HepG2 (cell line): ENCODE measurements around the gene DDX1. TPM values are rescaled to one million over a fixed set of nuclear protein-coding genes. Genes with fewer than 3 reads are reported as not detected.

Experiments used
- ATAC-seq: fragments of 200-7000 bp; cut with Tn5 transposase; 3 replicates; pipeline ENCODE4 v1.9.1; 2020; ENCODE audit warnings: mild to moderate bottlenecking, moderate library complexity
- BruUV-seq: library from RNA; stranded (reverse); fragments of 400-500 nt; replicated peaks from 2 replicates; lab custom pipeline; 2021; lab: Mats Ljungman, UMichigan
- CTCF ChIA-PET: fragments of 300-600 bp; formaldehyde crosslinking; extraction: SDS; loops from one replicate; lab custom pipeline; 2021; ENCODE audit warnings: low total read pairs, inconsistent platforms, low intra/inter-chr PET ratio; lab: Yijun Ruan, JAX
- POLR2A ChIA-PET: fragments of 350-600 bp; sonication (Branson Sonifier 250); formaldehyde crosslinking; loops from one replicate; lab custom pipeline; 2020; ENCODE audit warnings: antibody characterized with exemption, inconsistent platforms; lab: Yijun Ruan, JAX
- DNase-seq: peaks from one replicate; pipeline ENCODE4 v3.0.0-alpha.2; 2015; ENCODE audit warnings: low spot score
- FAIRE-seq: peaks from 3 replicates; lab custom pipeline; 2011; peaks lifted over from hg19 to GRCh38; lab: Jason Lieb, UNC
- H2AFZ ChIP-seq: one replicate; pipeline ENCODE4 v1.6.1; 2011; ENCODE audit warnings: low read length, inconsistent platforms
- H3K27ac ChIP-seq: fragments of 300-600 bp; 3 replicates; pipeline ENCODE4 v1.8.0; 2011; ENCODE audit warnings: mixed run types, mild to moderate bottlenecking, mixed read lengths, low read length, inconsistent platforms; ENCODE audit not compliant: insufficient read depth; ENCODE audit errors: extremely low read length
- H3K27me3 ChIP-seq, 2 experiments: fragments of 200-600 bp in 1 of 2; 2 replicates in 1 of 2; 3 replicates in 1 of 2; pipeline versions ENCODE4 v1.6.0 to v1.8.0; 2011; ENCODE audit warnings: low read length in 2 of 2, mild to moderate bottlenecking in 2 of 2, moderate library complexity in 2 of 2, inconsistent platforms in 1 of 2; ENCODE audit not compliant: insufficient read depth in 2 of 2, control insufficient read depth in 1 of 2
- H3K36me3 ChIP-seq, 2 experiments: fragments of 200-600 bp in 1 of 2; replicated peaks in 1 of 2; 2 replicates in 1 of 2; 3 replicates in 1 of 2; pipeline versions ENCODE4 v1.5.1 to v1.8.0; 2011; ENCODE audit warnings: low read length in 2 of 2, inconsistent platforms in 1 of 2; ENCODE audit not compliant: insufficient read depth in 2 of 2, control insufficient read depth in 1 of 2
- H3K4me1 ChIP-seq: 2 replicates; pipeline ENCODE4 v1.5.1; 2012; ENCODE audit warnings: low read length, inconsistent platforms; ENCODE audit not compliant: insufficient read depth
- H3K4me2 ChIP-seq: 2 replicates; pipeline ENCODE4 v1.6.0; 2011; ENCODE audit warnings: low read depth, low read length, inconsistent platforms
- H3K4me3 ChIP-seq, 3 experiments: fragments of 200-600 bp in 1 of 3; sonication (generic), shearing (Covaris generic) in 1 of 3; replicated peaks in 1 of 3; 2 replicates each; pipeline ENCODE4 v1.5.1; 2011 to 2016; ENCODE audit warnings: low read length in 3 of 3, inconsistent platforms in 2 of 3, low read depth in 2 of 3, mild to moderate bottlenecking in 2 of 3, control low read depth in 1 of 3, mixed read lengths in 1 of 3; ENCODE audit not compliant: insufficient read depth in 1 of 3
- H3K79me2 ChIP-seq: one replicate; pipeline ENCODE4 v1.6.1; 2011; ENCODE audit warnings: low read length, inconsistent platforms; ENCODE audit not compliant: insufficient read depth
- H3K9ac ChIP-seq: 2 replicates; pipeline ENCODE4 v1.6.0; 2011; ENCODE audit warnings: mild to moderate bottlenecking, low read depth, low read length, inconsistent platforms; ENCODE audit not compliant: insufficient read depth
- H3K9me3 ChIP-seq: 2 replicates; pipeline ENCODE4 v1.5.1; 2012; ENCODE audit warnings: mild to moderate bottlenecking, low read length
- H4K20me1 ChIP-seq: 2 replicates; pipeline ENCODE4 v1.6.0; 2011; ENCODE audit warnings: inconsistent platforms, mild to moderate bottlenecking, low read length, moderate library complexity; ENCODE audit not compliant: insufficient read depth
- ATF7 ChIP-seq, 2 experiments: fragments of 450-650 bp in 1 of 2; sonication (generic) in 1 of 2; formaldehyde crosslinking in 1 of 2; IDR thresholded peaks; 2 replicates each; pipeline versions ENCODE4 v1.4.0 to v1.6.1; 2016 to 2020; ENCODE audit warnings: antibody characterized with exemption in 1 of 2, mild to moderate bottlenecking in 1 of 2, missing genetic modification reagents in 1 of 2
- ELF1 ChIP-seq: sonication (generic); formaldehyde crosslinking; IDR thresholded peaks from 2 replicates; pipeline ENCODE4 v1.4.0; 2020; ENCODE audit warnings: missing genetic modification reagents
- NCOA2 ChIP-seq: sonication (generic); formaldehyde crosslinking; IDR thresholded peaks from 2 replicates; pipeline ENCODE4 v1.8.0; 2022; ENCODE audit warnings: inconsistent platforms
- NFKB2 ChIP-seq: sonication (generic); formaldehyde crosslinking; IDR thresholded peaks from 2 replicates; pipeline ENCODE4 v1.4.0; 2020; ENCODE audit warnings: missing genetic modification reagents, borderline replicate concordance
- RFX1 ChIP-seq: fragments of 450-650 bp; IDR thresholded peaks from 2 replicates; pipeline ENCODE4 v1.6.1; 2017
- SOX6 ChIP-seq, 2 experiments: fragments of 450-650 bp in 1 of 2; sonication (generic) in 1 of 2; formaldehyde crosslinking in 1 of 2; IDR thresholded peaks; 2 replicates each; pipeline versions ENCODE4 v1.4.0 to v1.6.1; 2017 to 2020; ENCODE audit warnings: antibody characterized with exemption in 1 of 2, mild to moderate bottlenecking in 1 of 2, missing genetic modification reagents in 1 of 2
- ZNF142 ChIP-seq: sonication (generic); formaldehyde crosslinking; IDR thresholded peaks from 2 replicates; pipeline ENCODE4 v1.4.0; 2020; ENCODE audit warnings: missing genetic modification reagents
- ZNF234 ChIP-seq: sonication (generic); formaldehyde crosslinking; conservative IDR thresholded peaks from 2 replicates; pipeline ENCODE4 v1.5.1; 2020; ENCODE audit warnings: mild to moderate bottlenecking, missing genetic modification reagents
- ZNF331 ChIP-seq: sonication (generic); formaldehyde crosslinking; IDR thresholded peaks from 2 replicates; pipeline ENCODE4 v1.4.0; 2020; ENCODE audit warnings: missing genetic modification reagents
- ZNF674 ChIP-seq: sonication (generic); formaldehyde crosslinking; IDR thresholded peaks from 2 replicates; pipeline ENCODE4 v1.5.0; 2020; ENCODE audit warnings: low read depth, mild to moderate bottlenecking, missing genetic modification reagents
- ZNF780A ChIP-seq: sonication (generic); formaldehyde crosslinking; IDR thresholded peaks from 2 replicates; pipeline ENCODE4 v1.8.0; 2022; ENCODE audit warnings: mild to moderate bottlenecking, missing genetic modification reagents, moderate library complexity
- WGBS: methylation state at CpG from one replicate; pipeline ENCODE4 v1.1.6; 2017; ENCODE audit warnings: low lambda C conversion rate; 5-methylcytosine and 5-hydroxymethylcytosine counted together
- in situ Hi-C: cut with HindIII; loops from 2 replicates; pipeline ENCODE4 v1.10.0; 2017; ENCODE audit warnings: low pct_unique_long_range_greater_than_20kb; ENCODE audit not compliant: extremely low pct_ligation_motif_present
- intact Hi-C: fragments of 100-400 bp; cut with micrococcal nuclease; formaldehyde crosslinking; loops from one replicate; pipeline ENCODE4 v1.10.0; 2022; ENCODE audit not compliant: unreplicated experiment
- polyA plus RNA-seq, 8 experiments: library from polyadenylated mRNA; depleted of rRNA in 3 of 8; stranded (reverse) in 7 of 8; unstranded in 1 of 8; fragments of >200 nt; fragmentation: Illumina TruSeq in 4 of 8; extraction: Trizol in 4 of 8; gene quantifications; 2 replicates each; pipeline versions ENCODE4 v1.2.1 to v1.2.3, GENCODE V29; 2011 to 2016; ENCODE audit warnings: low read depth in 4 of 8, missing spikeins in 1 of 8, mixed read lengths in 1 of 8; ENCODE audit not compliant: insufficient read depth in 1 of 8
- total RNA-seq, 5 experiments: library from RNA; depleted of rRNA; stranded (reverse); fragments of >200 nt; fragmentation: Illumina TruSeq; extraction: Trizol; gene quantifications; 2 replicates each; pipeline ENCODE4 v1.2.3, GENCODE V29; 2016; ENCODE audit warnings: low read depth in 1 of 5

DDX1 gene
- total and polyA plus RNA-seq, 2 of the 13 experiments (the other 11 are each of a cell fraction or from before 2014, with no cell fraction given) = 81.6 to 130 TPM

- no peak for ATAC-seq
- H3K4me3 ChIP-seq = no peak overlapping the region
- in situ Hi-C loops = no loop called here
Observed at GRCh38 chr2:15662026-15662425, 70.4 kb downstream of the DDX1 start.

GRCh38 chr2:15662579-15662978, 70.9 kb downstream of the DDX1 start:
- no peak for FAIRE-seq
- Histone ChIP-seq H3K4me1 (peaks cover 16% of the 10 kb centered on the region), H3K4me3 (no peak overlapping the region)
- no peak for ATAC-seq
- no peak for TF ChIP-seq ATF7 (IDR thresholded peaks at IDR 0.05)
- no peak for TF ChIP-seq ATF7 (CRISPR knock-in tag; IDR thresholded peaks at IDR 0.05)
- no peak for TF ChIP-seq ZNF142 (CRISPR knock-in tag)
- no peak for TF ChIP-seq RFX1
- no peak for TF ChIP-seq ZNF674
- no peak for TF ChIP-seq NCOA2 (CRISPR knock-in tag)
- TF ChIP-seq, all 625 proteins: peak for 0
- no peak overlapping the region for H3K9ac ChIP-seq
- 55% methylated on average over 9 of the region's 9 CpGs for WGBS
- ChIA-PET CTCF (no interaction called here), POLR2A (no interaction called here)
- no TSS peak for BruUV-seq
- DNase-seq = no peak
- in situ Hi-C loops = no loop called here
- H3K27ac ChIP-seq = no peak overlapping the region
- no peak overlapping the region for H3K4me2 ChIP-seq
- H3K27me3 ChIP-seq = peaks cover 0 to 51% of the 10 kb centered on the region in 2 experiments; a peak in 2 of 5 replicates
- H4K20me1 ChIP-seq = no peaks in the 10 kb centered on the region
- no peaks in the 10 kb centered on the region for H3K36me3 ChIP-seq
- intact Hi-C loops = no loop called here
- no peak overlapping the region for H2AFZ ChIP-seq
- H3K9me3 ChIP-seq = no peaks in the 10 kb centered on the region
- no peaks in the 10 kb centered on the region for H3K79me2 ChIP-seq

More at GRCh38 chr2:15662026-15662425, 70.4 kb downstream of the DDX1 start:
- POLR2A ChIA-PET = no interaction called here
- intact Hi-C loops = no loop called here
- no peaks in the 10 kb centered on the region for H3K36me3 ChIP-seq
- CTCF ChIA-PET = no interaction called here
- H3K27me3 ChIP-seq = peaks cover 0 to 50% of the 10 kb centered on the region in 2 experiments; a peak in 2 of 5 replicates
- no peaks in the 10 kb centered on the region for H3K79me2 ChIP-seq
- no peak overlapping the region for H3K4me2 ChIP-seq
- no peaks in the 10 kb centered on the region for H4K20me1 ChIP-seq
- TF ChIP-seq ZNF780A = no peak
- no peak for TF ChIP-seq ZNF234 (CRISPR knock-in tag)
- no peak for TF ChIP-seq NFKB2 (CRISPR knock-in tag)
- TF ChIP-seq SOX6 (IDR thresholded peaks at IDR 0.05) = no peak
- no peak for TF ChIP-seq SOX6 (CRISPR knock-in tag; IDR thresholded peaks at IDR 0.05)
- TF ChIP-seq ELF1 (CRISPR knock-in tag) = no peak
- no peak for TF ChIP-seq ZNF331 (CRISPR knock-in tag)
- no peak for FAIRE-seq
- H3K9me3 ChIP-seq = no peaks in the 10 kb centered on the region
- H3K9ac ChIP-seq = no peak overlapping the region
- DNase-seq = no peak
- no TSS peak for BruUV-seq
- H3K27ac ChIP-seq = no peak overlapping the region
- peaks cover 16% of the 10 kb centered on the region for H3K4me1 ChIP-seq
- 27% methylated on average over 4 of the region's 4 CpGs for WGBS
- H2AFZ ChIP-seq = no peak overlapping the region
